A673 (cell line): Measurements from ENCODE around the gene BICD1.

ENCODE experiments used
- CTCF ChIP-seq: fragments of 300-800, 200-600 bp; sonication (generic); conservative IDR thresholded peaks from 2 replicates; pipeline ENCODE4 v1.5.1; 2017; ENCODE audit warnings: low read depth, mild to moderate bottlenecking, antibody characterized with exemption, low read length, moderate library complexity, mixed read lengths
- EZH2 ChIP-seq: fragments of 200-600 bp; sonication (generic); IDR thresholded peaks from 2 replicates; pipeline ENCODE4 v1.6.1; 2017; ENCODE audit warnings: borderline replicate concordance, low read depth, mild to moderate bottlenecking, mixed read lengths, antibody characterized with exemption, low read length; ENCODE audit not compliant: poor library complexity, severe bottlenecking

- no peak for TF ChIP-seq CTCF
- no peak for TF ChIP-seq EZH2
These were observed 147.8 kb downstream of the BICD1 start for GRCh38 chr12:32254260-32254956.
